GM19324 (cell line): Measurements from ENCODE around the gene STAB1.

Source experiments
- ATAC-seq: cut with Tn5 transposase; IDR thresholded peaks from one replicate; pipeline ENCODE4 v1.9.1; 2021; ENCODE audit warnings: mild to moderate bottlenecking, moderate library complexity; ENCODE audit not compliant: unreplicated experiment, low FRiP score

Gene STAB1

GRCh38 chr3:52557011-52557960 is 62.1 kb downstream of the STAB1 start:
- no peak for ATAC-seq

DNA sequence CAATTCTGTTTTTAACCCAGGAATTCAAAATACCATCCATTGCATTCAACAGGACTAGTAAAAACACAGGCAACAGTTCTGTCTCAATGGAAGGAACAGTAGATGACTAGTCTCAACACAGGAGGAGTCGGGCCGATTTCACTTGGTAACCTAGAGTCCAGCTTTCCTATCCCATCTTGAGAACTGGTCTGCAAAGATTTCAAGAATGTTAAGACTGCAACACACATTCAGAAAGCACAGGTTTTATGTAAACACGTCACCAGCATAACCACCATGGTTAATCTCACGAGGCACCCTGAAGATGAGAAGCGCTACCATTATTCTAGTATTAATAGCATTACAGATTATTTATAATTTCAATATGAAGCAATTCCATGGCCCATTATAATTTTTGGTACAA is 63.3 kb downstream of the STAB1 start:
- no peak for ATAC-seq

DNA sequence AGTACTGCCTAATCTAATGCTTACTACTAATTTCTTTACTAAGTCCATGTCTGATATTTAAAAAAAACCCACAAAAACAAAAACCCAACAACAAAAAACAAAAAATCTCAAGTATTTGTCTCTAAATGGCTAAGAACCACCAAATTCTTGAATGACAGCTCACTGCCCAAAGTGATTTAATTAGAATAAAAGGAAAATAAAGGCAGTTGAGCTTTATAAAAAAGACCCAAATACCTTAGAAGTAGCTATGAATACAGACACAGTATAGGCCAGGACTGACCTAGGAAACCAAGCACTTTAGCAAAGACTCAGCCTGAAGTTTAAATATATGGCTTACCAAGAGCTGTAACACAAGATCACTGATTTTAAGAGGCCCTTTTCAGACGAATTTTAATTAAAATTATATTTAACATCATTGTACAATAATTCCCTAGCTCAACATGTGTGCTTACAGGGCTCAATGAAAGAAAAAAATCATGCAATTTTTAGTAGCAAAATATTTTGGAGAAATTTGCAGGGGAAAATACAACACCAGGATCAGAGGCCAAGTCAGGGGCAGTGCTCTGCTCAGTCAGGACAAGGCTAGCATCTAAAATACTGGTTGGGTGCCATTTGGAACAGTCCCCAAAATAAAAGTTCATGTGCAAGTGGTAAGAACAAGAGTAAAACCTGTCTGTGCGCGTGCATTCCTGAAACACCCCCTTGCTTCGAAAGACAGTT is 66.0 kb downstream of the STAB1 start:
- no peak for ATAC-seq

DNA sequence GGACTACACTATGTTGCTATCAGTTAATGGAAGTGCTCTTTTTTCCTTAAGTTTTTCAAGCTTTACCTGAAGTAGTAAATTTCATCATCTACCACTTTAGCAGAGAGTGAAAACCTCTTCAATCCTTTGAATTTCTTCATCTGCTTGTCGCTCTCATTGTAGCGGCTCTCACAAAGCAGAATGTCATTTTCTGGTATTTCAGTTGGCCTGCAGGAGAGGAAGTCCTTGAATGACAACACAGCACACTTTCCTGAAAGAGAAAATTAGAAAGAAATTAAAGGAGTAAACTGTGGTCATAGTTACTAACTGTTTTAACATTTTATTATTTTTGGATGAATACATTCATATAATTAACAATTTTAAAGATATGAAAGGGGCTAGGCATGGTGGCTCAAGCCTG is 68.8 kb downstream of the STAB1 start:
- no peak for ATAC-seq

DNA sequence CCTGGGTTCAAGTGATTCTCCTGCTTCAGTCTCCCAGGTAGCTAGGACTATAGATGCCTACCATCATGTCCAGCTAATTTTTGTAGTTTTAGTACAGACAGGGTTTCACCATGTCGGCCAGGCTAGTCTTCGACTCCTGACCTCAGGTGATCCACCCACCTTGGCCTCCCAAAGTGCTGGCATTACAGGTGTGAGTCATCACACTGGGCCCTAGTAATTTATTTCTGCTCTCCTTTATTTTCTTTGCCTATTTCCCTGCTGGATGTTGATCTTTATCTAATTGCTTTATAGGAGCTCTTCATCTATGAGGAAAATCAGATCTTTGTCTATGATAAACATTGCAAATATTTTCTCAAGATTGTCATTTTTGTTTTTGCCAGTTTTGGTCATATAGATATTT is 72.9 kb downstream of the STAB1 start:
- no peak for ATAC-seq

DNA sequence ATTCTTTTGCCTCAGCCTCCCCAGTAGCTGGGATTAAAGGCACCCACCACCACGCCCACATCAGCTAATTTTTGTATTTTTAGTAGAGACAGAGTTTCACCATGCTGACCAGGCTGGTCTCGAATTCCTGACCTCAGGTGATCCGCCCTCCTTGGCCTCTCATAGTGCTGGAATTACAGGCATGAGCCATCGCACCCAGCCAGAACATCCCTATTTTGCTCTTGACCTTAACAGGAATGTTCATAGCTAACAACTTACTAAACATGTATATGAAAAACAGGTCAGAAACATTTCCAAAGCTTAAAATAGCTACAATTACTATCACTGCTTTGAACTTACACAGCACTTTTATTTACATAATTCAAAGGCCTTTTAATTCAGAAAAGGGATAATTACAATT is 74.9 kb downstream of the STAB1 start:
- ATAC-seq, result no peak

DNA sequence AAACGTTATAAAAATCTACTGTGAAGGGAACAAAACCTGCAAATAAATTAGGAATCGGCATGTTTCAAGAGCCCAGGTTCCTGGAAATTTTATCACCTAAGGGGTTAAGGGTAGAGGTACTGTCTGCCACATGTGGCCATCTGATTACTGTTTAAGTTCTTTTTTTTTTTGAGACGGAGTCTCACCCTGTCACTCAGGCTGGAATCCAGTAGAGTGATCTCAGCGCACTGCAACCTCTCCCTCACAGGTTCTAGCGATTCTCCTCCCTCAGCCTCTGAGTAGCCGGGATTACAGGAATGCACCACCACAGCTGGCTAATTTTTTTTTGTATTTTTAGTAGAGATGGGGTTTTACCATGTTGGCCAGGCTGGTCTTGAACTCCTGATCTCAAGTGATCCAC is 77.1 kb downstream of the STAB1 start:
- no peak for ATAC-seq
